GM03348 (cell line): ENCODE measurements around the gene DNAJB2.
"Not testable (repeated sequence)": the region's sequence is repeated elsewhere in the genome, so short reads cannot be mapped to it uniquely, and the experiment has no call there.

Experiments
- DNase-seq: peaks from one replicate; pipeline ENCODE4 v3.0.0; 2012; ENCODE audit warnings: low spot score

The DNAJB2 gene

DNA sequence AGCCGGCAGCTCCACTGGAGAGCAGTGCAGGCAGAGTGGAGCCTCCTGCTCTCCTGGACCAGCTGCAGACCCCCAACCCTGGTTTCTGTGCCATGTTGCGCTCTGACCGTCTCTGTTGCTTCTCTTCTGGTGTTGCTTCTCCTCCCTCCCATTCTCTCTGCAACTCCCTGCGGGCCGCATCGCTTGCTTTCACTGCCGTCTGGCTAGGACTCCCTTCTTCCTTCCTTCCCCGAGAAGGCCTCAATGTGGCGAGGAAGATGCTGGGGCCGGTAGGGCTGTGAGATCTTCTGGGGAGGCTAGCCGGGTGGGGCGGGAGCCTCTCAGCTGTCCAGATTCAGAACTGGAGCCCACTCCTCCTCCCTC is 6.2 kb downstream of the DNAJB2 start:
- DNase-seq, result no peak

DNA sequence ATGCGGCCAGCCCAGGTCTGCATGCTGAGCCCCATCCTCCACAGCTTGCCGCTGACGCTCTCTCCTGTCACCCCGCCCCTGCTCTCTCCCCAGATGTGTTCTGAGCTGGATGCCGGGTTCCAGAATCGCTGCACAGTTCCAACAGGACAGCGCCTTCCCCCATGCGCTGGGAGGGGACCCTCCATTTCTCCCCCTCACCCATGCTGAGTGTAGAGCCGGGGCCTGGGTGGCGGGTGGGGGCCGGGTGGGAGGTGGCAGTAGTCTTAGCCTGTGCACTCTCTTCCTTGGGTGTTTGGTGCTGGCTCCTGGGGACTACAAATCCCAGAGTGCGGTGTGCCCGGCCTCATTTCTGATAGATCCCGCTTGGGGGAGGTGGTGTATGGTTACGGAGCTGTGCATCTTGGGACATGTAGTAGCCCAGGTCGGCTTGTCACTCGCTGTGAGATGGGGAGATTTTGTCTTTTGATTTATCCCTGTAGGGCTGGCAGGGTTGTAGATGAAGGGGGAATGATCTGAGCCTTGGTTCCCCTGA is 6.8 kb downstream of the DNAJB2 start:
- DNase-seq, result peak; percentile 69

DNA sequence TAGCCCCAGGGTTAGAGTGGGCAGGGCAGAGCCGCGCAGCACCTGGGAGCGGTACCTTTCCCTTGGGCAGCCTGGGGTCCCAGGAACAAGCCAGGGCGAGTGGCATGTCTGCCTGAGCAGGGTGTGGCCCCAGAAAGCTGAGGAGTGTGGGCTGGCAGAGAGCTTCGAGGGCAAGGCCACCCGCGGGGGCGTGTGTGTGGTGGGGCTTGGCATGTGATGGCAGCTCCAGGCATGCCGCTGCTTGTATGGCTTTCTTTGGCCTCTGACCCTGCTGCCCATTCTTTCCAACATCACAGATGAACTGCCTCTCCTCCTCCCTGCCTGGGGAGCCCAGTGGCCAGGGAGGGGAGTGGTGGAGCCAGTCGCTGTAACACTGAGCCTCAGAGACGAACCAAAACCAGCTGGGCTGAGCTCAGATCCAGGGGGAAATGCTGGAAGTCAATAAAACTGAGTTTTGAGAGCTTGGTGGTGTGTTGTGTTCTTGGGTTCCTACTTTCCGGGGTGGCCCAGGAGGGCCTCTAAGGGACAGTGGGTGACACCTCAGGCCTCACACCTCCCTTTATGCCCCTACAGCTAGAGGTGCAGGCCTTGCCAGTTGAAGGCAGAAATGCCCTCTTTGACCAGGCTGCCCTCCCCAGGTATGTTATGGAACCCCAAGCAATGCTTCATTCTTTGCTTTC is 7.4 kb downstream of the DNAJB2 start:
- DNase-seq, result peak; percentile 32

DNA sequence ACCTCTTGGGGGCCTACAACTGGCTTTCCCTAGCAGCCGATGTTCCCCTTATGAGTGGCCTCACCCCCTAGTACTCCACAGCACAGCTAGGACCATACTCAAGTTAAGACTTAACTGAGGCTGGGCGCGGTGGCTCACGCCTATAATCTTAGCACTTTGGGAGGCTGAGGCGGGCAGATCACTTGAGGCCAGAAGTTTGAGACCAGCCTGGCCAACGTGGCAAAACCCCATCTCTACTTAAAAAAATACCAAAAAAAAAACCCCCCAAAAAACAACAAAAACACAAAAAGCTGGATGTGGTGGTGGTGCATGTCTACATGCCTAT is 7.9 kb downstream of the DNAJB2 start:
- not testable (repeated sequence) for DNase-seq

DNA sequence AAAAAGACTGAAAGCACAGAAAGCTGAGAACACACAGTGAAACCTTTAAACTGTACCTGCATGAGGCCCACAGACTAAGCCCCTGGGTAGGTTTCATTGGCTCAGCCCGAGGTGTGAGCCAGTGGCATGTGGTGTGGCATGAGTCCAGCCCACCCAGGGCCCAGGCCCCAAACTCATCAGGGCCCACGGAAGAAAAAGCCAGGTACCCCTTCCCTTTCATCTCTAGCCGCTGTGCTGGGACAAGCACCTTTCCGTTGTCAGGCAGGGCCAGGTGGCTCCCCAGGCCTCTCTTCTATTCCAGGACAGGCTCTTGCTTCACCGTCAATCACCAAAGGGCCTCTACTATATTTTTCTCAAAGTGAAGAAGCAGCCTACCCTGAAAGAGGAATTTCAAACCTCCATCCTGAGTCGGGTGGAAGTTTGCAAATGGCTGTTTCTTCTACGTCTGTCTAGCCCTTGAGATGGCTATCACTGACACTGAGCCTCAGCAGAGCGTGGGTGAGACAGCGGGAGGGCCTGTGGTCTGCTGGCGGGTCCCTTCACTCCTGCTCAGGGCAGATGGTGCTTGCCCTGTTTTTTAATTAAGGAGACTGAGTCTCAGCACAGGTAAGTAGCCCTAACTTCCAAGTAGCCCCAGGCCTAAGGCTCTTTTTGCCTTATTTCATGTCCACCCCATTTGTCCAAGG is 8.6 kb downstream of the DNAJB2 start:
- no peak for DNase-seq

DNA sequence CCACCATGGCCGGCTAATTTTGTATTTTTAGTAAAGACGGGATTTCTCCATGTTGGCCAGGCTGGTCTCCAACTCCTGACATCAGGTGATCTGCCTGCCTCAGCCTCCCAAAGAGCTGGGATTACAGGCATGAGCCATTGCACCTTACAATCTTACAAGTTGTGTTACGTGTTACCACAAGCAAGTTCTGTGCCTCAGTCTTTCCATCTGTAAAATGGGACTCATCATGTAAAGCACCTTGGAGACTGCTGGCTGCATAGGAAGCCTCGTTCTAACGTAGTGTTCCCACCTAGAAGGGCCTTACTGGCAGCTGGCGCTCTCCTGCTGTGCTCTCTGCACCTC is 10.0 kb downstream of the DNAJB2 start:
- DNase-seq, result no peak

DNA sequence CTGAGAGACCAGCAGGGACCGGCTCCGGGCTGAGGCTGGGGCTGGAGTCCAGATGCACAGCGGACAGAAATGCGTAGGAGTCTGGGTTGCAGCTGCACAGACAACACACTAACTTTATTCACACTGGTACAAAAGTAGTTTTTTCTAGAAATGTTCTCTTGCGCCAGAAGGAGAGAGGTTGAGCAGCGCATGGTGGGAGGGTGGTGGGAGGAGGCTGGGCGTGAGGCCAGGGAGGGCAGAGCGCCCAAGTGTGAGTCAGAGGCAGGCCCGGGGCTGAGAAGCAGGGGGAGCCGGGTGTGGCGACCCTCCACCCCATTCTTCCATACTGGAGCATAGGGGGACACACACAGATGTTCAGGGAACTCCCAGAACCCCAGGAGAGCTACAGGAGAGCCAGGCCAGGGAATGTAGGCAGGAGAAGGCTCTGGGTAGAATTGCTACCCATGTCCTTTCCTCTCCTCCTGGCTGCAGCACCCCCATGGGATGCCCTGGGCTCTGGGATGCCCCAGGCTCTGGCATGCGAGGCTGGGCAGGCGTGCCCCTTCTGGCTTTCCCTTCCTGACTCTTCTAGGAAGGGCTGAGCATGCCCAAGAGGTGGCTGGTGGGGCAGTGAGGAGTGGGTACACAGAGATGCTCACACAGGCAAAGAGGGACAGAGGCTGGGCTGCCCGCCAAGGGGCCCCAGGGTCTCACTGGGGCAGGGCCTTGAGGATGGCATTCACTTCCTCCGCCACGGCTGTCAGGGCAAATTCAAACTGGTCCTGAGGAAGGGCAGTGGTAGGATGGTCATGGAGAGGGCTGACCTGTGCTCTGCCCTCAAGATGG is 10.6 kb downstream of the DNAJB2 start:
- DNase-seq, result peak; percentile 89

DNA sequence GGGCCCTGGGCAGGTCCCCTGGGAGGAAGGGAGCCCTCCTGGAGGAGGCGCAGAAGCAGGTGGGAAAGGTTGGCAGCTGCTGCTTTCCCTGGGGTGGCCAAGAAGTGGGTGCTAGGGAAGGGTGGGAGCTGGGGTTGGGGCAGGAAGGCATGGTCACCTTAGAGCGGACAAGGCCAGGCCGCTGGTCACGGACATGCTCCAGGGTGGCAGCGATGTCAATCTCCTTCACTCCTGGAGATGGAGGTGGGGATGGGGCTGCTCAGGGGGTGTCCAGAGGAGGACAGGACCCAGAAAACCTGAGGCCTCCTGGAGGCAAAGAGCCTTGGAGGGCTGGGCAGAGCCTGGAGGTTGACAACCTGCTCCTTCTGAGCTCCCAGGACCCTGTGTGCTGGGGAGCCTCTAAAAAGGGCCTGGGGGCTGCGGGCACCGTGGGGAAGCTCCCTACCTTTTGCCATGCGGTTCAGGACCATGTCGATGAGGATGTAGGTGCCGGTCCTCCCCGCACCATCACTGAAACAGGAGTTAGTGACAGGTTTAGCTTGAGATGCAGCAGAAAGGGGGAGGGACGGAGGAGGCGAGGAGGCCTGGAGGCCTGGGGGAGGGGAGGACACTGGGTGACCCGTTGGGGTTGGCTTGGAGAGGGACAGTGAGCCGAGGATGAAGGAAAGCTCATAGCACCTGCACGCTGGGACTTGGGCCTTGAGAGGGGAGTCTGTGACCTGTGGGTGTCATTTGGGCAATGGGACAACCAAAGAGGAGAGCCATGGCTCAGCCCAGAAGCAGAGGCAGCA is 11.4 kb downstream of the DNAJB2 start:
- DNase-seq, result no peak

DNA sequence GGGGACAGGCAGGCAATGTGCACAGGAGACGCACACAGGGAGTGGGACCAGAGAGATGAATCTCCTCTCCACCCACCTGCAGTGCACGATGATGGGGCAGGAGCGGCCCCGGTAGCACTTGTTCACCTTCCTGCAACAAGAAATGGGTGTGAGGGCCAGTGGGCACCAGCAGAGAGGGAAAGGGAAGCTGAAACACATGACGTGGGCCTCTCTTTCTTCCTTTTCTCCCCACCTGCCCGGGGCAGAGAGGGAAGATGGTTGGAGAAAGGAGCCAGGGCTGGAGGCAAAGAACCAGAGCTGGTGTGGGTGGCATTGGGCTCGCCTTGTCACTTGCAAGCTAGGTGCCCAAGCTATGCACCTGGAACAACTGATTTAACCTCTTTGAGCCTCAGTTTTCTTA is 12.2 kb downstream of the DNAJB2 start:
- no peak for DNase-seq

DNA sequence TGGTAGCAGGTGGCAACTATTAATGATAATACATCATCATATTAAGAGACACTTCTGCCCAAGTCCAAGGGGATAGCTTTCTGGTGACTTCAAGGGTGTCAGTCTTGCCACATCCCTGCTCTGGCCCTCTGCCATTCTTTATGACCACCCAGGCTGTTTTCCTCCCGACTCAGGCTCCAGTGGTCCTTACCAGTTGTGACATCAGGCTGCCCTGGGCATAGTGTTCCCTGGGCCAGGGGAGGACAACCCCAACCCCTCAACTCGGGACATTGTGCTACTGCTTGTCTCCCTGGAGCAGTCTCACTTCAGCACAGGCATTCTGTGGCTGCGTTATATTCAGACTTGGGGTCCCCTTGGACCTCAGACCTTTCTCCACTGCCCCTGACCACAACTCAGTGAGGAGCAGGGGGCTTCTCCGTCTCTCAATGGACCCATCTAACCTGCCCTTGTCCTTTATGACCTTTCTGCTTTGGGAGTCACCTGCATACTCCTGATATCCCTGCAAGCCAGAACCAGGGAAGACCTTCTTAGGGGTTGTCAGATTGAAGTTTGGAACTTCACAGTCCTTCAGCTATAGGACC is 12.8 kb downstream of the DNAJB2 start:
- no peak for DNase-seq

DNA sequence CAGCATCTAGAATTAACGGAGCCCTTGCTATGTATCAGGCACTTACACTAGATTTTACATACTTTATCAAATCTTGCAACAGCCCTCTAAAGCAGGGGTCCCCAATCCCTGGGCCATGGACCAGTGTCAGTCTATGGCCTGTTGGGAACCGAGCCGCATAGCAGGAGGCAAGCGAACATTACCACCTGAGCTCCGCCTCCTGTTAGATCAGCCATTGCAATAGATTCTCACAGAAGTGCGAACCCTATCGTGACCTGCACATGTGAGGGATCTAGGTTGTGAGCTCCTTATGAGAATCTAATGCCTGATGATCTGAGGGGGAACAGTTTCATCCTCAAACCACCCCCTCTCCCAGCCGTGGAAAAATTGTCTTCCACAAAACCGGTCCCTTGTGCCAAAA is 13.4 kb downstream of the DNAJB2 start:
- DNase-seq, result no peak

DNA sequence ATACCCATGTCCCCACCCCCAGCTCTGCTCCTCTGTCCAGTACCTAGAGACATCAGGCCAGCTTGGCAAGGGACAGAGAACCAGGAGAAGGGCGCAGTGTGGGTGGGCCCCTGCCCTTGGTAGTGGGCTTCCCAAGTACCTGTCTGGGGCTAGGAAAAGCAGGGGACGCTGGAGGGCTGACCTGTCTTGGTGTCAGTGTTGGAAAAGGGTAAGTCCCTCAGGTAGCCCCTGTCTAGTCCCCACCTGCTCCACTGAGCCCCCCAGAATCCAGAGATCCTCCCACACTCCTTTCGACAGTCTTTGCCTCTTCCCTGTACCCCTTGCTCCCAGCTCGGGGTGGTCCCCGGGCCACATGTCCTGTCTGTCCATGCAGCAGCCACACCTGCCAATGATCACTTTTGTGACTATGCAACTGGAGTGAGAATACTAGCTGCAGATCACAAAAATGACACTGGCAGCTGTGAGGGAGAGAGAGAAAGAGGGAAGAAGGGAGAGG is 14.6 kb downstream of the DNAJB2 start:
- DNase-seq, result no peak

DNA sequence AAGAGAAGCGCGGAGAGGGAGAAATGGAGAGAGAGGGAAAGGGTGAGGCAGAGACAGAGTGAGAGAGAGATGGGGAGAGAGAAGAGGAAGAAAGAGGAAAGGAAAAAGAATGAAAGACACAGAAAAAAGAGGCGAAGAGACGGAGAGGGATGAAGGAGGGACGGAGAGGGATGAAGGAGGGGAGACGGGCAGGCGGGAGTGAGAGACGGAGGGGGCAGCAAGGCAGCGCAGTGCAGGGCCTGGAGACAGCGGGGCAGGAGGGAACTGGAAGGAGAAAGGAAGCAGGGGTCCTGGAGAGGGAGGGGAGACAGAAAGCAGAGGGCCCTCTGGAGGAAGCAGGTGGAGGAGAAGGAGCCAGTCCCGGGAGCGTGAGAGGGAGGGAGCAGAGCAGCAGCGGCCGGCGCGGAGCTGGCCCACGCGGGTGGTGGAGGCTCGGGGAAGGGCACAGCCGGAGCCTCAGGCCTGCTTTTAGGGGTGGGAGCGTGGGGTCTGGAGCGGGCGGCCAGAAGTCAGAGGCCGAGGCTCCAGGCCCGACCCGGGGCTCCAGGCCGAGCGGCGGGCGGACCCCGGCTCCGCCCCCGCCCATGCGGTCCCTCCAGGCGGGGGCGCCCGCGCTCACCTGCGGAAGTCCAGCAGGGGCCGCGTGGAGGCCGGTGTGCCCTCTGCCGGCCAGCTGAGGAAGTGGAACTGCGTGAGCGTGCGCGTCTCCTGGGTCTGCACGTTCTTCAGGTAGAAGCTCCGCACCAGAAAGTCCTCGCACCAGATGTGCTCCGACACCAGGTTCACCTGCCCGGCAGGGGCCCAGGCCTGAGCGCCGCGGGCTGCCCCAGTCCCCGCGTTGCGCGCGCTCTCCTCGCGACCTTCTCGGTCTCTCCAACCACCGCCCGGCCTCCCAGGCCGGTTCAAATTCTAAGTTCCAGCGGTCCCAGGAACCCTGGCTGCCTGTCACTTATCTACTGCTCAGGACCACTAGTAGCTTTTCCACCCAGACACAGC is 15.5 kb downstream of the DNAJB2 start:
- peak; percentile 96 for DNase-seq

DNA sequence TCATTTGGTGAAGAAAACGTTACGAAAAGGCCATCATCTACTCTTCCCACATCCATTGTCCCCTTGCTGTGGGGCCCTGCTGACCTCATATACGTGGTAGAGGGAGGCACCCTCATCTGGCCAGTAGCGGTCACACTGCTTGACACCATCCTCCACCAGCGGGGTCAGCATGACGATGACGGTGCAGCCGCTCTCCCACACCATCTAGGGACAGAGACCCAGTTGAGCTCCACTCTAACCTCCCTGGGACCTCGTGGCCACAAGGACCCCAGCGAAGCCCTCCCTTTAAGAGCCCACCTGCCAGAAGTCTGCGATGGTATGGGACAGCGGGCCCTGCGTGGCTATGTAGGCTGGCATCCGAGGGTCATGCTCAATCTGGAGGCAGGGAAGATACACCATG is 17.0 kb downstream of the DNAJB2 start:
- no peak for DNase-seq

DNA sequence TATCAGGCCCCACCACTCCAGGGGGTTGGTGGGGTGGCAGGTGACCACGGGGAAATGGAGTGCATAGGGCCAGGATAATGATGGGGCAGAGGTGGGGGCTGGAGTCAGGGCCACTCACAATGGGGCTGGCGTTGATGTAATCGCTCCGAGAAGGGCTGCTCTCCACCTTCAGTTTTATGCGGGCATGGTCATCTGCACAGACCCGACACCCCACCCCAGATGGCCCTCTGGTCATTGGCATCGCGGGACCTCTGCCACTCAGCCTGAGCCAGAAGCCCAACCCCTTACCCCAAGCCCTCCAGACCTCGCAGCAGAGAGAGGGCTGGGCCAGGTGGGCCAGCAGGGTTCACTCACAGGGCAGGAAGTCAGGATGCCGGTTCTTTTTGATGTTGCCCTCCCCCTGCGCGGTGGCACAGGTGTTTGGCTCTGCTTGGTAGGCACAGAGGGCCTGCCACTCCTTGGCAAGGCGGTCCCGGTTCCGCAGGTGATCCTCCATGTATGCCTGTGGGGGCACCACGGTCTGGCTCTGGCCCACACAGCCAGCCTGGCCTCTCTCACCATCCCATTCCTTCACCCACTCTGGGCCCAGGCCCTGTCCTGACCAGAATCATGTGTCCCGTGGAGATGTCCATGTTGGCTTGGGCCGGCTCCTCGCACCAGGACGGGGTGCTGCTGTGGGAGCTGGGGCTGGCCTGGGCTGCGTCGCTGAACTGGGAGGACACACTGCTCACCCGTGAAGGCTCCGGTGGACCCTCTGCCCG is 17.6 kb downstream of the DNAJB2 start:
- no peak for DNase-seq

DNA sequence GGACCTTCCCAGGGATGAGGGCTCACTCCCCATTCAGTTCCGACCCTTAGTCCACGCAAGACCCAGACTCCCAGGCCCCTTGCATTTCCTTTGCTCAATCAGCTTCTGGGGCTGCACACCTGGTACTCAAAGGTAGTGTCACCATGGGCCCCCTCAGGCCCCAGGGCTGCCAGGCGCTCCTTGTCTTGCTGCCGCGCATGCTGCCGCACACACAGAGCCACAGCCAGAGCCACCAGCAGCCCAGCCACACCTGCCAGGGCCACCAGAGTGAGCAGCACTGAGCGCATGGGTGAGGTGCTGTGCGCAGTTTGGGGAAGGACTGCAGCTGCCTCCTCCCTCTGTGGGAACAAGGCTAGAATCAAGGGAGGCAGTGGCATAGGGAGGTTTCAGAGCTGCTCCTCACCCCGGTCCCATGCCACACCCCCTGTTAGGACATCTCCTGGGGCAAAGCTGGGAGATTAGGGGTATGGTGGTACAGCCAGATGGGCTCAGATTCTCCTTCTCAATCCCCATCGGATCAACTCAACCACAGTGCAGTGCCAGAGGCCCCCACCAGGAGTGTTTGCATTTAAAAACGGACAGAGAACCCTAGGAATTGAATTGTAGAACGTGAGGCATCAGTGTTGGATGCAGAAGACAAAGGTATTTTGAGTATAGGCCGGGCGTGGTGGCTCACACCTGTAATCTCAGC is 18.7 kb downstream of the DNAJB2 start:
- no peak for DNase-seq

DNA sequence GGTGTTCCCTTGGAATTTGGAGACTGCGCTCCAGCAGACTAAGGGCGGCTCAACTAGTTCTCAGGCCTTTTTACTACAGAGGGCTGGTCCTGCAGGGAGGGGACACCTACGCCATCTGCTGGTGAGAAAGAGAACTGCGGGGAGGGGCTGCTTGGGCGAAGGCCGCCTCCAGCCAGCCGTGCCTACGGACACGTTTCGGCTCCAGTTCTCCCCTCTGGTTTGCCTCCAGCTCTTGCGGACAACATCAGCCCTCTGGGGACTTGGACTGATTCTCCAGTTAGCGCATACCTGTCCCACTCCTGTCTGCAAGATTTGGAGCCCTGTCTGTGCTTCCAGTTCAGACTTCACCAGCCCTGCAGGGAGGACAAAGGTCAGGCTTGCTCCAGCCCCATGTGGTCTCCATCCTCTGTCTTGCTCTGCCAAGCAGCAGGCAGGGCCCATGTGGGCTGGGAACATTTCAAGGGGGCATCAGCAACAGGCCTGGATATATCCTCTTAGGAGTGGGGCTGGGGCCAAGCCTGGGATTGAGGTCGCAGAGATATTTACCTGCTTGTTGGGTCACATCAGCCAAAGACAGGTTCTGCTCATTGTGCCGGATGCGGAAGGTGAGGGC is 19.7 kb downstream of the DNAJB2 start:
- DNase-seq, result peak; percentile 95

DNA sequence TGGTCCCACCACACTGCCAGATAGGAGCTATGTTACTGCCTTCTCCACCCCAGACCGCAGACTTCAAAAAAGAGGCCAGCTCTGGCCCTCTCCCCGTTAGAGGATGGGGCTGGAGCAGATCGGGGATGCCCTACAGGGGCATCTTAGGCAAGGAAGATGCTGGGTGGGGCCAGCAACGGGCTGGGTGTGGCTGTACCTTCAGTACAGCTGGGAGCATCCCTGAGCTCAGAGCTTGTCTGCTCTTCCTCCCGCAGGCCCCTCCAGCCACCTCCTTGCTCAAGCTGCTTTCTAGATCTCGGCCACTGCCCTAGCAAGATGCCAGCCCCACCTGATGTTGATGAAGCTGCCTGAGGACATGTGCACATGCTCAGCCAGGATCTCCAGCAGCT is 20.2 kb downstream of the DNAJB2 start:
- no peak for DNase-seq

DNA sequence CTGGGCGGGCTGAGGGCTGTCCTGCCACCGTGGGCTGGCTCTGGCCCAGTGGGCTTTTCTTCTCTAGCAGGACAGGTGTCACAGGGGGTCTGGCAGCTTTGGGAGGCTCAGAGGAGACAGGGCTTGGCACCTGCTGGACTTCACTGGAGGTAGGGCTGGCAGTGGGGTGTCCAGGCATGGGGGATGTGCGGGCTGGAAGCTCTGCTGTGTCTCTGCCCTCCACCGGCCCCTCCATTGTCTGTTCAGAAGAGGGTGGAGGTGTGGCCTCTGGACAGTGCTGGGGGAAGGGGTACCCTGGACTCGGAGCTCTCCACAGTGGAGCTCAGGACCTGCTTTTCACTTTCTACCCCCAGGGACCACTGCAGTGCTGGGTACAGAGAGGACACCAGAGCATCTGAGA is 20.9 kb downstream of the DNAJB2 start:
- DNase-seq, result no peak
